HepG2 (cell line): ENCODE data around the gene COMMD8. TPM values are rescaled to one million over a fixed set of nuclear protein-coding genes. Genes with fewer than 3 reads are reported as not detected.

Experiments
- ATAC-seq: fragments of 200-7000 bp; cut with Tn5 transposase; 3 replicates; pipeline ENCODE4 v1.9.1; 2020; ENCODE audit warnings: mild to moderate bottlenecking, moderate library complexity
- BruUV-seq: library from RNA; stranded (reverse); fragments of 400-500 nt; replicated peaks from 2 replicates; lab custom pipeline; 2021; lab: Mats Ljungman, UMichigan
- CTCF ChIA-PET: fragments of 300-600 bp; formaldehyde crosslinking; extraction: SDS; loops from one replicate; lab custom pipeline; 2021; ENCODE audit warnings: low total read pairs, inconsistent platforms, low intra/inter-chr PET ratio; lab: Yijun Ruan, JAX
- POLR2A ChIA-PET: fragments of 350-600 bp; sonication (Branson Sonifier 250); formaldehyde crosslinking; loops from one replicate; lab custom pipeline; 2020; ENCODE audit warnings: antibody characterized with exemption, inconsistent platforms; lab: Yijun Ruan, JAX
- DNase-seq: peaks from one replicate; pipeline ENCODE4 v3.0.0-alpha.2; 2015; ENCODE audit warnings: low spot score
- FAIRE-seq: peaks from 3 replicates; lab custom pipeline; 2011; peaks lifted over from hg19 to GRCh38; lab: Jason Lieb, UNC
- H2AFZ ChIP-seq: one replicate; pipeline ENCODE4 v1.6.1; 2011; ENCODE audit warnings: low read length, inconsistent platforms
- H3K27ac ChIP-seq: fragments of 300-600 bp; 3 replicates; pipeline ENCODE4 v1.8.0; 2011; ENCODE audit warnings: mixed run types, mild to moderate bottlenecking, mixed read lengths, low read length, inconsistent platforms; ENCODE audit not compliant: insufficient read depth; ENCODE audit errors: extremely low read length
- H3K27me3 ChIP-seq, 2 experiments: fragments of 200-600 bp in 1 of 2; 2 replicates in 1 of 2; 3 replicates in 1 of 2; pipeline versions ENCODE4 v1.6.0 to v1.8.0; 2011; ENCODE audit warnings: low read length in 2 of 2, mild to moderate bottlenecking in 2 of 2, moderate library complexity in 2 of 2, inconsistent platforms in 1 of 2; ENCODE audit not compliant: insufficient read depth in 2 of 2, control insufficient read depth in 1 of 2
- H3K36me3 ChIP-seq, 2 experiments: fragments of 200-600 bp in 1 of 2; replicated peaks in 1 of 2; 2 replicates in 1 of 2; 3 replicates in 1 of 2; pipeline versions ENCODE4 v1.5.1 to v1.8.0; 2011; ENCODE audit warnings: low read length in 2 of 2, inconsistent platforms in 1 of 2; ENCODE audit not compliant: insufficient read depth in 2 of 2, control insufficient read depth in 1 of 2
- H3K4me1 ChIP-seq: 2 replicates; pipeline ENCODE4 v1.5.1; 2012; ENCODE audit warnings: low read length, inconsistent platforms; ENCODE audit not compliant: insufficient read depth
- H3K4me2 ChIP-seq: 2 replicates; pipeline ENCODE4 v1.6.0; 2011; ENCODE audit warnings: low read depth, low read length, inconsistent platforms
- H3K4me3 ChIP-seq, 3 experiments: fragments of 200-600 bp in 1 of 3; sonication (generic), shearing (Covaris generic) in 1 of 3; replicated peaks in 1 of 3; 2 replicates each; pipeline ENCODE4 v1.5.1; 2011 to 2016; ENCODE audit warnings: low read length in 3 of 3, inconsistent platforms in 2 of 3, low read depth in 2 of 3, mild to moderate bottlenecking in 2 of 3, control low read depth in 1 of 3, mixed read lengths in 1 of 3; ENCODE audit not compliant: insufficient read depth in 1 of 3
- H3K79me2 ChIP-seq: one replicate; pipeline ENCODE4 v1.6.1; 2011; ENCODE audit warnings: low read length, inconsistent platforms; ENCODE audit not compliant: insufficient read depth
- H3K9ac ChIP-seq: 2 replicates; pipeline ENCODE4 v1.6.0; 2011; ENCODE audit warnings: mild to moderate bottlenecking, low read depth, low read length, inconsistent platforms; ENCODE audit not compliant: insufficient read depth
- H3K9me3 ChIP-seq: 2 replicates; pipeline ENCODE4 v1.5.1; 2012; ENCODE audit warnings: mild to moderate bottlenecking, low read length
- H4K20me1 ChIP-seq: 2 replicates; pipeline ENCODE4 v1.6.0; 2011; ENCODE audit warnings: inconsistent platforms, mild to moderate bottlenecking, low read length, moderate library complexity; ENCODE audit not compliant: insufficient read depth
- ELK4 ChIP-seq: sonication (generic); formaldehyde crosslinking; IDR thresholded peaks from 2 replicates; pipeline ENCODE4 v1.9.0; 2021; ENCODE audit warnings: missing genetic modification reagents, borderline replicate concordance
- HNRNPH1 ChIP-seq: fragments of 200-400 bp; formaldehyde crosslinking; optimal IDR thresholded peaks from 2 replicates; pipeline ENCODE3; 2017; ENCODE audit warnings: mild to moderate bottlenecking, low read depth, low read length
- KDM6A ChIP-seq: IDR thresholded peaks from 2 replicates; pipeline ENCODE4 v1.6.1; 2016; ENCODE audit warnings: low read depth
- MAZ ChIP-seq, 2 experiments: sonication (generic) in 1 of 2; formaldehyde crosslinking in 1 of 2; IDR thresholded peaks; 2 replicates each; pipeline versions ENCODE4 v1.5.0 to v1.6.1; 2012 to 2020; ENCODE audit warnings: low read depth in 2 of 2, mild to moderate bottlenecking in 2 of 2, borderline replicate concordance in 1 of 2, improper control_type of control experiment in 1 of 2, low read length in 1 of 2, missing genetic modification reagents in 1 of 2, moderate library complexity in 1 of 2
- NFATC3 ChIP-seq: sonication (generic); formaldehyde crosslinking; IDR thresholded peaks from 2 replicates; pipeline ENCODE4 v1.5.1; 2020; ENCODE audit warnings: mild to moderate bottlenecking, missing genetic modification reagents
- POGK ChIP-seq: sonication (generic); formaldehyde crosslinking; conservative IDR thresholded peaks from 2 replicates; pipeline ENCODE4 v1.8.0; 2022; ENCODE audit warnings: mild to moderate bottlenecking, moderate library complexity, missing genetic modification reagents
- RFX5 ChIP-seq: IDR thresholded peaks from 2 replicates; pipeline ENCODE4 v1.6.1; 2011; ENCODE audit warnings: low read depth, low read length, improper control_type of control experiment
- SIX1 ChIP-seq: sonication (generic); formaldehyde crosslinking; IDR thresholded peaks from 2 replicates; pipeline ENCODE4 v1.4.0; 2020; ENCODE audit warnings: missing genetic modification reagents, borderline replicate concordance
- ZNF407 ChIP-seq: sonication (generic); formaldehyde crosslinking; IDR thresholded peaks from one replicate; pipeline ENCODE4 v1.5.1; 2020; ENCODE audit warnings: mild to moderate bottlenecking, missing genetic modification reagents; ENCODE audit errors: not compliant biosample characterization
- ZNF496 ChIP-seq: sonication (generic); formaldehyde crosslinking; IDR thresholded peaks from 2 replicates; pipeline ENCODE4 v1.8.1; 2023; ENCODE audit warnings: mild to moderate bottlenecking, moderate library complexity, missing genetic modification reagents; ENCODE audit not compliant: insufficient replicate concordance
- ZNF558 ChIP-seq: sonication (generic); formaldehyde crosslinking; IDR thresholded peaks from 2 replicates; pipeline ENCODE4 v1.9.0; 2022; ENCODE audit warnings: mild to moderate bottlenecking, missing genetic modification reagents, borderline replicate concordance
- ZNF713 ChIP-seq: sonication (generic); formaldehyde crosslinking; IDR thresholded peaks from 2 replicates; pipeline ENCODE4 v1.4.0; 2020; ENCODE audit warnings: mild to moderate bottlenecking, missing genetic modification reagents
- ZNF782 ChIP-seq: sonication (generic); formaldehyde crosslinking; IDR thresholded peaks from 2 replicates; pipeline ENCODE4 v1.4.0; 2020; ENCODE audit warnings: missing genetic modification reagents, mild to moderate bottlenecking, borderline replicate concordance
- WGBS: methylation state at CpG from one replicate; pipeline ENCODE4 v1.1.6; 2017; ENCODE audit warnings: low lambda C conversion rate; 5-methylcytosine and 5-hydroxymethylcytosine counted together
- in situ Hi-C: cut with HindIII; loops from 2 replicates; pipeline ENCODE4 v1.10.0; 2017; ENCODE audit warnings: low pct_unique_long_range_greater_than_20kb; ENCODE audit not compliant: extremely low pct_ligation_motif_present
- intact Hi-C: fragments of 100-400 bp; cut with micrococcal nuclease; formaldehyde crosslinking; loops from one replicate; pipeline ENCODE4 v1.10.0; 2022; ENCODE audit not compliant: unreplicated experiment
- polyA plus RNA-seq, 8 experiments: library from polyadenylated mRNA; depleted of rRNA in 3 of 8; stranded (reverse) in 7 of 8; unstranded in 1 of 8; fragments of >200 nt; fragmentation: Illumina TruSeq in 4 of 8; extraction: Trizol in 4 of 8; gene quantifications; 2 replicates each; pipeline versions ENCODE4 v1.2.1 to v1.2.3, GENCODE V29; 2011 to 2016; ENCODE audit warnings: low read depth in 4 of 8, missing spikeins in 1 of 8, mixed read lengths in 1 of 8; ENCODE audit not compliant: insufficient read depth in 1 of 8
- total RNA-seq, 5 experiments: library from RNA; depleted of rRNA; stranded (reverse); fragments of >200 nt; fragmentation: Illumina TruSeq; extraction: Trizol; gene quantifications; 2 replicates each; pipeline ENCODE4 v1.2.3, GENCODE V29; 2016; ENCODE audit warnings: low read depth in 1 of 5

The COMMD8 gene
- total and polyA plus RNA-seq, 2 of the 13 experiments (the other 11 are each of a cell fraction or from before 2014, with no cell fraction given) = 7.1 to 20.3 TPM

- ChIA-PET CTCF (no interaction called here), POLR2A (interaction anchor here (2.2 kb wide), 1 partner anchor 23 kb away, joined by 15 read pairs; the partner anchor contains the start of gene COMMD8)
- FAIRE-seq (no peak), ATAC-seq (no peak; the same call in 2 of the 3 replicates), DNase-seq (no peak)
- Histone ChIP-seq H2AFZ (peak overlapping the region; percentile 10), H3K9ac (peak overlapping the region; percentile 36; the same call in 1 of the 2 replicates), H3K27ac (no peak overlapping the region), H3K79me2 (no peaks in the 10 kb centered on the region), H4K20me1 (no peaks in the 10 kb centered on the region), H3K4me3 (peak overlapping the region; percentile 55 to 74 (median 66)), H3K27me3 (peaks cover 0 to 3% of the 10 kb centered on the region in 2 experiments; a peak in 1 of 5 replicates), H3K4me2 (peak overlapping the region; percentile 89), H3K9me3 (no peaks in the 10 kb centered on the region), H3K4me1 (peaks cover 20% of the 10 kb centered on the region), H3K36me3 (no peaks in the 10 kb centered on the region)
- no TSS peak for BruUV-seq
- intact Hi-C loops = loop anchor here (1.0 to 2.0 kb wide), 2 partner anchors 23 to 40 kb away; partner anchors contain the start of gene COMMD8
- in situ Hi-C loops = no loop called here
- under 1% methylated on average over 14 of the region's 14 CpGs for WGBS
- TF ChIP-seq POGK (CRISPR knock-in tag) (no peak), KDM6A (CRISPR knock-in tag) (no peak), ZNF496 (CRISPR knock-in tag) (no peak), ZNF407 (no peak), ZNF782 (CRISPR knock-in tag) (no peak), ELK4 (no peak), HNRNPH1 (no peak), MAZ (IDR thresholded peaks at IDR 0.05; ENCODE audit: borderline replicate concordance, low read depth, low read length) (no peak), MAZ (CRISPR knock-in tag; IDR thresholded peaks at IDR 0.05; ENCODE audit: low read depth) (no peak), SIX1 (CRISPR knock-in tag) (no peak), ZNF558 (CRISPR knock-in tag) (no peak), ZNF713 (no peak), RFX5 (no peak), NFATC3 (CRISPR knock-in tag) (no peak)
Measured at GRCh38 chr4:47485768-47486167, 22.3 kb upstream of the COMMD8 start.
